ENCODE measurements around the gene RPS8.
"Not testable (repeated sequence)": the region's sequence is repeated elsewhere in the genome, so short reads cannot be mapped to it uniquely, and the experiment has no call there.

GRCh38 chr1:44824392-44824791, 49.1 kb downstream of the RPS8 start:
- TF ChIP-seq CTCF, POLR2A, EP300, POLR2AphosphoS5 (IDR thresholded peaks at IDR 0.05): not testable (repeated sequence)
